Naive thymus-derived CD8-positive, alpha-beta T cell (primary cell): Measurements from ENCODE around the gene CRYL1. TPM values are rescaled to one million over a fixed set of nuclear protein-coding genes. Genes with fewer than 3 reads are reported as not detected.
A peak's percentile ranks its signal among the peaks of the same experiment; 100 is the strongest.

ENCODE experiments used
- ATAC-seq, 2 donors: fragments of 150-1000 bp; cut with Tn5 transposase in 1 of 2; sonication (Bioruptor Pico), chemical (Tn5 transposase) in 1 of 2; 1 replicate in 1 of 2; 2 replicates in 1 of 2; pipeline ENCODE4 v1.10.0; 2021; ENCODE audit warnings: mild to moderate bottlenecking in 2 of 2, moderate library complexity in 2 of 2
- POLR2A ChIA-PET: fragments of 350-600 bp; sonication (Branson Sonifier 250); formaldehyde crosslinking; loops from one replicate; lab custom pipeline; 2021; ENCODE audit warnings: antibody characterized with exemption; lab: Charles Lee
- DNase-seq, 10 donors: peaks; one replicate each; pipeline versions ENCODE4 v3.0.0 to v3.0.0-alpha.2; 2020 to 2022
- H3K27ac Mint-ChIP-seq, 10 donors: one replicate each; pipeline ENCODE4 v1.8.0; 2020 to 2022; ENCODE audit warnings: mild to moderate bottlenecking in 10 of 10, mixed read lengths in 10 of 10, moderate library complexity in 4 of 10, inconsistent platforms in 1 of 10
- H3K27me3 Mint-ChIP-seq, 5 donors: one replicate each; pipeline ENCODE4 v1.8.0; 2021 to 2022; ENCODE audit warnings: mixed read lengths in 5 of 5
- H3K36me3 Mint-ChIP-seq, 3 donors: one replicate each; pipeline ENCODE4 v1.8.0; 2020 to 2022; ENCODE audit warnings: mixed read lengths in 3 of 3, mild to moderate bottlenecking in 2 of 3, inconsistent platforms in 1 of 3
- H3K4me1 Mint-ChIP-seq, 4 donors: one replicate each; pipeline ENCODE4 v1.8.0; 2021 to 2022; ENCODE audit warnings: mixed read lengths in 4 of 4
- H3K4me3 Mint-ChIP-seq, 10 donors: one replicate each; pipeline ENCODE4 v1.8.0; 2020 to 2022; ENCODE audit warnings: mild to moderate bottlenecking in 10 of 10, mixed read lengths in 10 of 10, moderate library complexity in 6 of 10, inconsistent platforms in 1 of 10
- H3K9me3 Mint-ChIP-seq, 9 donors: one replicate each; pipeline ENCODE4 v1.8.0; 2020 to 2022; ENCODE audit warnings: mixed read lengths in 9 of 9, mild to moderate bottlenecking in 3 of 9, inconsistent platforms in 1 of 9, moderate library complexity in 1 of 9
- polyA plus RNA-seq, 3 donors: library from polyadenylated mRNA; unstranded; fragments of 300-500 nt; fragmentation: Illumina TruSeq; gene quantifications; one replicate each; pipeline ENCODE4 v1.2.3, GENCODE V29; 2021
- total RNA-seq, 8 experiments: library from RNA in 2 of 8; stranded (reverse) in 2 of 8; gene quantifications; one replicate each; pipeline ENCODE4 v1.2.3 and lab custom pipeline; 2021 to 2026

CRYL1 gene
- total and polyA plus RNA-seq, 5 experiments from 2014 or later, result 13.5 to 38.3 (median 27.8) TPM

DNA sequence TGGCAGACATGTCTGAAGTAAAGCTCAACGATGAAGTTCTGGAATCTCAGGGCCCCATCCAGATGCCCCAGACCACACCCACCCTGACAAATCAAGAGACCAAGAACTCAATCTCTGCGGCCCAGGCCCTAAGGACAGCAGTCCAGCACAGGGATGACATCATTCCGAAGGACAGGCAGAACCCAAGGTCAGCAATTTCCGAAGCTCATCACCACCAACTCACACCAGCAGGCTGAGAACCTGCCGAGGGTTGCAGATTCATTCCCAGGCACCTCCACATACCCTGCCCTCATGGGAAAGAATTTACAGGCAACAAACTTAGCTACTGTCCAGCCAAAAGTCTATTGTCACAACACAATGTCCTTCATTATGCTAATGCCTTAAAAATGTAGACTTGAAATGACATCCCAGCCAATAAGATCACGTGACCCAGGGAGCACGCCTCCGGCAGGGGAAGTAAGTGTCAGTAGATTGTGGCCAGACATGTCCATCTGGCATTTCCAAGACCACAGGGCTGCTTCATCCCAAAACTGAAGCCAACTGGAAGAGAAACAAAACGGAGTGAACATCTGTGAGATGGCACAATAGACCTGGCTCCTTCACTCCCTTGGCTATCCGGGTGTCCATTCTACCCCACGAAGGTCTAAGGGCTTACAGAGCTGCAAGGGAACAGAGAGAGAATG lies 98.8 kb downstream of the CRYL1 start:
- POLR2A ChIA-PET, result interaction anchor here (0.6 kb wide), 2 partner anchors 50 to 1051 kb away, joined by 3 read pairs; no protein-coding TSS in a partner anchor
- H3K4me3 Mint-ChIP-seq, result no peak overlapping the region
- DNase-seq, result no peak
- H3K9me3 Mint-ChIP-seq, result no peaks in the 10 kb centered on the region
- H3K36me3 Mint-ChIP-seq, result peaks cover 0 to 45% (median 14%) of the 10 kb centered on the region in 3 donors
- no peak for ATAC-seq
- H3K4me1 Mint-ChIP-seq, result peaks cover 0 to 16% (median under 1%) of the 10 kb centered on the region in 4 donors
- H3K27ac Mint-ChIP-seq, result peak overlapping the region in 3 of 10 donors; percentile 35 to 84 (median 64)
- H3K27me3 Mint-ChIP-seq, result no peaks in the 10 kb centered on the region

- POLR2A ChIA-PET, result no interaction called here
- Mint-ChIP-seq H3K36me3 (peaks cover 0 to 39% (median 14%) of the 10 kb centered on the region in 3 donors), H3K27ac (no peak overlapping the region)
Observed at GRCh38 chr13:20425819-20426219, 99.8 kb downstream of the CRYL1 start.

GRCh38 chr13:20424949-20425348 lies 100.7 kb downstream of the CRYL1 start:
- peaks cover 0 to 31% (median 14%) of the 10 kb centered on the region in 3 donors for H3K36me3 Mint-ChIP-seq
- ATAC-seq (no peak), DNase-seq (no peak)
- peaks cover 6 to 22% (median 8%) of the 10 kb centered on the region in 4 donors for H3K4me1 Mint-ChIP-seq
- H3K4me3 Mint-ChIP-seq, result peak overlapping the region in 1 of 10 donors; percentile 4
- H3K27me3 Mint-ChIP-seq, result no peaks in the 10 kb centered on the region
- no peaks in the 10 kb centered on the region for H3K9me3 Mint-ChIP-seq
- POLR2A ChIA-PET, result no interaction called here
- peak overlapping the region in 3 of 10 donors; percentile 31 to 80 (median 66) for H3K27ac Mint-ChIP-seq

More at GRCh38 chr13:20425819-20426219, 99.8 kb downstream of the CRYL1 start:
- ATAC-seq (no peak), DNase-seq (no peak)
- Mint-ChIP-seq H3K9me3 (no peaks in the 10 kb centered on the region), H3K4me1 (peaks cover under 1 to 16% (median 2%) of the 10 kb centered on the region in 4 donors), H3K4me3 (no peak overlapping the region), H3K27me3 (no peaks in the 10 kb centered on the region)

DNA sequence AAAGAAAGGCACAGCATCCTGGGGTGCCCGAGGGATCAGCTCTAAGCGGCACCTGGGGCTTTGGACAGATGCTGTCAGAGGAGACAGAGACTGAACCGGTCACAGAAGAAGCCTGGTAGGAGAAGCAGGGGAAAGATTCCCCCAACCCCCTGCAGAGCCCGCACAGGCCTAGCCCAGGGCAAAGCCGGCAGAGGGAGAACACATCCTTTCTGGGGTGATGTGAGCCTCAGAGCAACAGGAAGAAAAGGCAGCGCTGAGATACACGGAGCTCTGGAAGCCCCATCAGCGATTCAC lies 101.2 kb downstream of the CRYL1 start:
- Mint-ChIP-seq H3K27ac (peak overlapping the region in 1 of 10 donors; percentile 37), H3K36me3 (peaks cover 0 to 27% (median 14%) of the 10 kb centered on the region in 3 donors)

GRCh38 chr13:20422362-20422761 lies 103.3 kb downstream of the CRYL1 start:
- Mint-ChIP-seq H3K4me3 (no peak overlapping the region), H3K27ac (peak overlapping the region in 1 of 10 donors; percentile 65), H3K9me3 (no peaks in the 10 kb centered on the region), H3K27me3 (no peaks in the 10 kb centered on the region), H3K36me3 (peaks cover 0 to 26% (median 14%) of the 10 kb centered on the region in 3 donors), H3K4me1 (peaks cover 15 to 33% (median 17%) of the 10 kb centered on the region in 4 donors)
- POLR2A ChIA-PET, result no interaction called here
- DNase-seq (no peak), ATAC-seq (no peak)

More for the DNA sequence above, 101.2 kb downstream of the CRYL1 start:
- Mint-ChIP-seq H3K4me1 (peaks cover 11 to 26% (median 13%) of the 10 kb centered on the region in 4 donors), H3K27me3 (no peaks in the 10 kb centered on the region), H3K9me3 (no peaks in the 10 kb centered on the region), H3K4me3 (no peak overlapping the region)
- POLR2A ChIA-PET, result no interaction called here
- DNase-seq, result no peak
- ATAC-seq, result no peak

- POLR2A ChIA-PET, result no interaction called here
- ATAC-seq (no peak), DNase-seq (no peak)
- H3K4me3 Mint-ChIP-seq, result no peak overlapping the region
- H3K9me3 Mint-ChIP-seq, result no peaks in the 10 kb centered on the region
- H3K4me1 Mint-ChIP-seq, result peaks cover 15 to 29% (median 17%) of the 10 kb centered on the region in 4 donors
- H3K36me3 Mint-ChIP-seq, result peaks cover 0 to 20% (median 4%) of the 10 kb centered on the region in 3 donors
- H3K27me3 Mint-ChIP-seq, result no peaks in the 10 kb centered on the region
- peak overlapping the region in 2 of 10 donors; percentile 46 to 49 for H3K27ac Mint-ChIP-seq
Observed at GRCh38 chr13:20420938-20421337, 104.7 kb downstream of the CRYL1 start.

GRCh38 chr13:20418953-20419352 lies 106.7 kb downstream of the CRYL1 start:
- peaks cover 0 to 12% (median 0%) of the 10 kb centered on the region in 3 donors for H3K36me3 Mint-ChIP-seq
- POLR2A ChIA-PET, result no interaction called here
- no peaks in the 10 kb centered on the region for H3K27me3 Mint-ChIP-seq
- ATAC-seq, result no peak
- DNase-seq, result no peak
- H3K9me3 Mint-ChIP-seq, result no peaks in the 10 kb centered on the region
- peak overlapping the region in 2 of 10 donors; percentile 12 to 28 for H3K4me3 Mint-ChIP-seq
- peak overlapping the region in 9 of 10 donors; percentile 1 to 63 (median 39) for H3K27ac Mint-ChIP-seq
- peaks cover 15 to 22% (median 17%) of the 10 kb centered on the region in 4 donors for H3K4me1 Mint-ChIP-seq

DNA sequence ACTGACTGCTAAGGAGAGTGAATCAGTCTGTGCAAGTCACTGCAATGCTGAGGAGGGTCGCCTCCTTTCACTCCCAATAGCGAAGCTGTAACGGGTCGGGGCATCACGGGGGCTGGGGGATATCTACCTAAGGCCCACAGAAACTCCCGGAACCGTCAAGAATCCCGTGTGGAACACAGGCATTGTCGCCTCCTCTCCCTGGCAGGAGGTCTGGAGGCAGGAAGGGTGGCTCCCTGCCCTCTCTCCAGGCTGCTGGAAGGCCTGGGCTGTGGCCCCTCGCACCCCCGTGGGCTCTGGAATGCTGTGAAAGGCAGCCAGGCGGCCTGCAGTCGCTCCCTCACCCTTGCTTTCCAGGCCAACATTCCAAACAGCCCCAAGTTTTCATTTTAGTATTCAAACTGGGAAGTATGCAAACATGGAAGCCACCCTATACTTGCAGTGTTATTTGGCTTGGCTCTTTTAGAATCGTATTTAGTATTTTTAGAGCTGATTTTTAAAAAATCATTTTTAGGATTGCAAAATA lies 109.4 kb downstream of the CRYL1 start:
- H3K36me3 Mint-ChIP-seq, result peaks cover 0 to 10% (median 0%) of the 10 kb centered on the region in 3 donors
- peaks cover 27 to 37% (median 34%) of the 10 kb centered on the region in 4 donors for H3K4me1 Mint-ChIP-seq
- no peaks in the 10 kb centered on the region for H3K9me3 Mint-ChIP-seq
- no peak overlapping the region for H3K4me3 Mint-ChIP-seq
- POLR2A ChIA-PET, result no interaction called here
- ATAC-seq, result no peak
- peak overlapping the region in 3 of 10 donors; percentile 27 to 71 (median 40) for H3K27ac Mint-ChIP-seq
- no peaks in the 10 kb centered on the region for H3K27me3 Mint-ChIP-seq
- DNase-seq, result no peak

DNA sequence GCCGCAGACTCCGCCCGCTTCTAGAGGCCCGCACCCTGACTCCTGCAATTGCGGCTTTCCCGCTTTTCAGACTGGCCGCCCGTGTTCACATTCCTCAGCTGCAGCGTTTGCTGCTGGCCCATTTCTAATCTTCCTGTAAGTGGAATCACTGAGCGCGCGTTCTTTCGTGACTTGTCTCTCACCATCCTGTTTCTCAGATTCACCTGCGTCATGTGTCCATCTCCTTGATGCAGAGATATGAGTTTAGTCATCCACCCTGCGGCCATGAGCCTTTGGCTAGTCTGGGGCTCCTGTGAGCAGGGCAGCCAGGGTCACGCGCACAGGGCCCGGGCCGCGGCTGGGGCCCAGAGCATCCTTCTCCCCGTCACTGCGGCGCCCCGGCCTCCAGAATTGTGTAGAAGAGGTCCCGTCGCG lies 110.0 kb downstream of the CRYL1 start:
- H3K9me3 Mint-ChIP-seq, result no peaks in the 10 kb centered on the region
- H3K27ac Mint-ChIP-seq, result peak overlapping the region in 3 of 10 donors; percentile 40 to 71 (median 62)
- ATAC-seq (no peak), DNase-seq (no peak)
- no peak overlapping the region for H3K4me3 Mint-ChIP-seq
- H3K27me3 Mint-ChIP-seq, result no peaks in the 10 kb centered on the region
- POLR2A ChIA-PET, result no interaction called here
- peaks cover 0 to 10% (median 0%) of the 10 kb centered on the region in 3 donors for H3K36me3 Mint-ChIP-seq
- peaks cover 30 to 40% (median 39%) of the 10 kb centered on the region in 4 donors for H3K4me1 Mint-ChIP-seq

- no peaks in the 10 kb centered on the region for H3K9me3 Mint-ChIP-seq
- H3K36me3 Mint-ChIP-seq, result peaks cover 0 to 10% (median 0%) of the 10 kb centered on the region in 3 donors
- no peak overlapping the region for H3K27ac Mint-ChIP-seq
- DNase-seq, result no peak
- H3K4me3 Mint-ChIP-seq, result no peak overlapping the region
- H3K27me3 Mint-ChIP-seq, result no peaks in the 10 kb centered on the region
- POLR2A ChIA-PET, result no interaction called here
- ATAC-seq, result no peak
- H3K4me1 Mint-ChIP-seq, result peaks cover 29 to 39% (median 37%) of the 10 kb centered on the region in 4 donors
Observed at GRCh38 chr13:20415306-20415679, 110.4 kb downstream of the CRYL1 start.

DNA sequence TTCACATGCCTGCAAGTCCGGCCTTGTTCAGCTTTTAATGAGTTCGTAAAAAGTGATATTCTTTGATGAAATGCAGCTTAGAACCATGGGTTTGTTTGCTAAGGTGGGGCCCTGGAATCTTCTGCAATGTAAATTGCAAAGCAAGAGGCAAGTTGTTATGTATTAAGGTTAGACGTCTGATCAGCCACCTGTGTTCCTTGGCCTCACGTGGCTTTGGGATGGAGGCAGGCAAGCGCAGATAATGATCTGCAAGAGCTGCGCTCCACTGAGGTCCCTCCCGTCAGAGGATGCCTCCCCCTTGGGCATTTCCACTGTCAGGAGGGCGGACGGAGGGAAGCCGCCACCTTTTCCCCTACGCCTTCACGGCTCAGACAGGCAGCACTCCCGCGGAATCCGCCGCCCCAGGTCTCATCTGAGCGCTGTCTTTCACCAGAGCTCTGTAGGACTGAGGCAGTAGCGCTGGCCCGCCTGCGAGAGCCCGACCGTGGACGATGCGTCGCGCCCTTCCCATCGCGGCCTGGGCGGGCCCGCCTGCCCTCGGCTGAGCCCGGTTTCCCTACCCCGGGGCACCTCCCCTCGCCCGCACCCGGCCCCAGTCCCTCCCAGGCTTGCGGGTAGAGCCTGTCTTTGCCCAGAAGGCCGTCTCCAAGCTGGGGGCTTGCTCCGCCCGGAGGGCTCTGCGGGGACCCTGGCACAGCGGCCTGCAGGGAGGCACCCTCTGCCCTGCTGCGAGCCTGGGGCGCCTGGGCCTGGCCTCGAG lies 110.9 kb downstream of the CRYL1 start:
- peaks cover 23 to 33% (median 32%) of the 10 kb centered on the region in 4 donors for H3K4me1 Mint-ChIP-seq
- no peaks in the 10 kb centered on the region for H3K9me3 Mint-ChIP-seq
- POLR2A ChIA-PET, result no interaction called here
- peak overlapping the region in 3 of 10 donors; percentile 27 to 66 (median 29) for H3K27ac Mint-ChIP-seq
- H3K27me3 Mint-ChIP-seq, result no peaks in the 10 kb centered on the region
- ATAC-seq (no peak), DNase-seq (no peak)
- H3K36me3 Mint-ChIP-seq, result peaks cover 0 to 10% (median 0%) of the 10 kb centered on the region in 3 donors
- H3K4me3 Mint-ChIP-seq, result no peak overlapping the region

DNA sequence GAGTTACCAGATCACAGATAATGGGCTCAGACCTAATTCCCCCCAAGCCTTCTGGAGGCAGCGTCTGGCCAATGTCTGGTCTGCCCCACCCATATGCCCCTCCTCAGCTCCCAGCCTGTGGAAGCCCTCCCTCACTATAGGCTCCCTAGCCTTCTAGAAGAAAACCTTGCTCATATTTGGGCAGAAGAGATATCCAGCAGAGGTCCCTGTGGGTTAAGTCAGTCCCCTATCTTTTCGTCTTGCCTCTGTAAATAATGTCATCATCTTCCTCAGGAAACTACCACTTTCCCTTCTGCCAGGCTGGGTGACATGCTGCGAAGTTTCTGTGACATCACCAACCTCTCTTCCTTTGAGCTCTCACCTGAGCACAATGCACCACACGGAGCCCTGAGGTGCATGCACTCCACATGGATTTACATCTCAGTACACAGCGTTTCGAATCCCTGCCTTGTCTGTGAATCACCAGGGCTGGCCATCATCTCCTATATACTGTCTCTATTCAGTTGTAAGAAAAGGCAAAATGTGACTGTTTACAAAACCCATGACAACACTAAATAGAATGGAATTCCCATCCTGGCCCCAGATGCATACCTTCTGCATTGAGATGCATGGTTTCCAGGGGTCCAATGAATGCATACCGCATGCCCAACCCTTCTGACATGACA lies 112.8 kb downstream of the CRYL1 start:
- no peaks in the 10 kb centered on the region for H3K9me3 Mint-ChIP-seq
- POLR2A ChIA-PET, result no interaction called here
- peak overlapping the region in 8 of 10 donors; percentile 33 to 93 (median 59) for H3K27ac Mint-ChIP-seq
- DNase-seq, result peak in 1 of 10 donors; percentile 9
- no peaks in the 10 kb centered on the region for H3K27me3 Mint-ChIP-seq
- H3K4me1 Mint-ChIP-seq, result peaks cover 15 to 28% (median 24%) of the 10 kb centered on the region in 4 donors
- peak in 1 of 2 donors; percentile 37 for ATAC-seq
- H3K36me3 Mint-ChIP-seq, result peaks cover 0 to 5% (median 0%) of the 10 kb centered on the region in 3 donors
- H3K4me3 Mint-ChIP-seq, result peak overlapping the region in 3 of 10 donors; percentile 4 to 43 (median 9)
